ENCODE results near the gene CORIN.

Gene CORIN

DNA sequence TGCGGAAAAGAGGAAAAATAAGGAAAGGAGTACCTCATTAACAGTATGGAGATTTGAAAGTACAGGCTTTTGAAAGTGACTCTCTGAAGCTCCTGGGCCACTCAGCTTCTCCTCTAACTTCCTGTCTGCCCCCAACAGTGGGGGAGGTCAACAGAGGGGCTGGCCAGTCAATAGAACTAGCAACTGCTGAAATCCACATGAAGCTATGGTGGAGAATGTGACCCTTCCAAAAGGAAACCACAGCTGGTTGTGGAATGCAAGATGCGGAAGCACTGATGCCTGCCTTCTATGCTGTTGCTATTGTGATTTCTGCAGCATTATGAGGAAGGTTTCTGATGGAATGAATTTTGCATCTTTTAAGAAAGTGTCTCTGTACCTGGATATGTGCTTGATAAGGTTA is 2.4 kb downstream of the CORIN start:
- no peak for DNase-seq (ENCODE audit: low spot score)

DNA sequence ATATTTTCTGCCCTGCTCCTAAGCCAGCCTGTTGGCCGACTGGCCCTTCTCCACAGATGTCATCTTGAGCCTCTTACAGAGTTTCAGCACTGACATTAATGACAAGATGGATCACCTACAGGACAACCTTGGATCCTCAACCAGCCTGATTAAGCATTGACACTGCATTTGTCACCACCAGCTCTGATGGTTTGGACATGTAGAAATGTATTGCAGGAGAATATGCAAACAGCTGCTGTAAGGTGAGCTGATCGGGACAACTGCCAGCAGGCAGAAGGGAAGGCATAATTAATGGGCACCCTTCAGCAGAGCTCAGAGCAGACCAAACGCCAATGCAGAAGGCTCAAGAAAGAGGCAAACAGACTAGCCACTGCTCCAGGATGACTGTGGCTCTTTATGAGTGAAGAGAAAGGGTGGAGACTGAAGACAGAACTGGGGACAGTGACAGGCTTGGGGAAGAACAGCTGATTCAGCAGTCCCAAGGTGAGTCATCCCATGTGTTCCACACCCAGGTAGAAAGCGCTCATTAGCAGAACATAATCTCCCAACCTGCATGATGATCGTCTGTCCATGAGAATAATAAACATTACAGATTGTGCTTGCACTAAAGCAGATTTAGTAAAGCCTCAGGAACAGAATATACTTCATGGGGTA is 6.7 kb downstream of the CORIN start:
- DNase-seq (ENCODE audit: low spot score), result no peak

DNA sequence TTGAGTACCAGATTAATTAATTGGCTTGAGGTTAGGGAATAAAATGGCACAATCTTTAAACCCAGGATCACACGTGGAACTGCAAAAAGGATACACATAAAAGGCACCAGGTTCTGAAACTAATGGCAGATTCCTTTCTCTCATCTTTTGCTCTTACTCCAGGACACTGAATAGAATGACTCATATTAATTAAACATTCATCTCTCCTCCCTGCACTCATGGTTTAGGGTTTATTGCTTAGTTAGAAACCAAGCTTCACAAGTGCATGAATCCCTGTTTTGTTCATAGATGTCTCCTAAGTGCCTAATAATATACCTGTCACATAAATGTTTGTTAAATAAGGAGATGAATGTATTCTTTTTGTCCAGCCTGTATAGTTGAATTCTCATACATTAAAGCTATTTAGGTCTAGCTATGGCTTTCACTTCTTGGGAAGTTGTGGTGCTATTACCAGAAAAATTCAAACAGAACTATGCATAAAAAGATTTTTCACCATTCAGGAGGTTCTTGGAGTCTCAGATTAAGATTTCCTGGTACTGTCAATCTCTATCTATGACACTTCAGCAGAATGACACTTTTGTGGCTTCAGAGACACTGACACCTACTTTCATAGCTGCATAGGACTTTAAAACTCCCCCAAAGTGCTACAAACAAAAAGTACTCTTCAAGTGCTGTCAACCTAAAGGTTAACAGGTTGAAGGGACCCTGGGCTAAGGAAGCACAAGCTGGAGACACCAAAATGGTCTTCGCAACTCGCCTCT is 7.4 kb downstream of the CORIN start:
- no peak for DNase-seq (ENCODE audit: low spot score)

DNA sequence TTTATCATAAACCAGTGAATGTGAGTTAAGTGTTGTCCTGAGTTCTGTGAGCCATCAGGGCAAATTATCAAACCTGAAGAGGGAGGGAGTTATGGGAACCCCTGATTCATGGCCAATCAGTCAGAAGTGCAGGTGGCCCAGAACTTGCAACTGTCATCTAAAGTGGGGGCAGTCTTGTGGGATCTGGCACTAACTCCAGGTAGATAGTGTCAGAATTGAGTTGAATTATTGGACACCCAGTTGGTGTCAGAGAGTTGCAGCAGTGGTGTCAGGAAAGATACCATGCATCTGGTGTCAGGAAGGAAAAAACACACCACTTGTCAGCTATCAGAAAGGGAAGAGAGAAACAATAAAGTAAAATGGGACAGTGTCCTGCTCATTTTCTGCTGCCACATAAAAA is 8.4 kb downstream of the CORIN start:
- DNase-seq (ENCODE audit: low spot score), result no peak

DNA sequence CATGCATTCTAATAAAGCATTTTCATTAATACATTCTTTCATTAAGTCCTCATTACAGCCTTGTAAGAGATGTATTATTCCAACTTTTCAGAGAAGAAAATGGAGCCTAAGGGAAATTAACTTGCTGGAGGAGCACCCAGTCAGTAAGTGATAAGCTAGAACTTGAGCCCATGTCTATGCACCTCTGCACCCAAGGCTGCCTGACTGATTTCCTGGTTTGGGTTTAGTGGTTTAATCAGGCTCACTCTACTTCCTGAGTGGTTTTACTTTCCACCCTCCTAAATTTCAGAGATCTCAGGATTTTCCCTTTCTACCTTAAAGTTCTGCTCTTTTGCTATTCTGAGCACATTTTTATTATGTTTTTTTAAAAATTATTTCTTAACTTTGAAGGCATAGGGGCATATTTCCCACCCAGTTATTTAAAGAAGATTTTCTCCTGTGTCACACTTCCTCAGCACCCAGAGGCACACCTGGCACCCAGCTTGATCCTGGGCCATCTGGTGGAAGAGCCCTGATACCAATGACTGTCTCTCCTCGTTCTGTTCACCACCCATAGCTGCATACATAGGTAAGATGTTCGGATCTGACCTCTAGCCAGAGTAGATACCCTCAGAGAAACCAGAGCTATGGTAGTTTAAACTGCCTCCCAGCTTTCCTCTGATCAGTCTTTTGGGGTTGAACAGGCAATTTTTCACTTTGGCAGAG is 10.4 kb downstream of the CORIN start:
- no peak for DNase-seq (ENCODE audit: low spot score)

DNA sequence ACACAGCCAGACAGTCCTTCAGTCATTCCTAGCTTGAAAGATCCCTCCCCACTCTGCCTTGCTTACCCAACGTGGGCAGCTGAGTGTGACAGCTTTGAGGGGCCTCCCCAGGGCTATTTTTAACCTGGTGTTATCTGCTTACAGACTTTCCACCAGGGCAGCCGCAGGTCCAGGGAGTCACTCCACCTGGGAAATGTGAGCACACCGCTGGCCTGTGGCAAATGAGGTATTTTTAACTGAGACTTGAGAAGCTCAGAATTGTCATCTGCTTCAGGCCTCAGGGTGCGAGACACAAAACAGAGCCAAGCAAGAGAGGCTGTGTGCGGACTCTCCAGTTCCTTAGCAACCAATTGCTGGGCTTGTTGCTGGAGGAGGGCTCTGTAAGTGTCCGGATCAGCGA is 13.0 kb downstream of the CORIN start:
- DNase-seq (ENCODE audit: low spot score), result no peak

DNA sequence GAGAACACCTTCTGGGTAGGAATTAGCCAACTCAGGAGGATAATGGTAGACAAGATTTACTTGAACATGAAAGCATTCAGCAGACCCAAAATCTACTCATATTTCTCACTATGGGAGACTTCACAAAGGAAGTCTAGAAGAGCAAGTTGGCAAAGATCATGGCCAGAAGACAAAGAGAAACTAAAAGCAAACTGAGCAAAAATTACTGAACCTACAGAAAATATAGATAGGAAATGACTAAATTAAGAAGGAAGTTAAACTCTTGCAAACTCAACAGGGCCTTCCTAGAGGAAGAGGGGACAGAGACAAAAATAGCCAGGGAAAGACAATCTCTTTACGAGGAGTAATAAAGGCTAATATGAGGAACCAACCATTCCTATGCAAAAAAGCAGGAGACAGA is 18.7 kb downstream of the CORIN start:
- no peak for DNase-seq (ENCODE audit: low spot score)

DNA sequence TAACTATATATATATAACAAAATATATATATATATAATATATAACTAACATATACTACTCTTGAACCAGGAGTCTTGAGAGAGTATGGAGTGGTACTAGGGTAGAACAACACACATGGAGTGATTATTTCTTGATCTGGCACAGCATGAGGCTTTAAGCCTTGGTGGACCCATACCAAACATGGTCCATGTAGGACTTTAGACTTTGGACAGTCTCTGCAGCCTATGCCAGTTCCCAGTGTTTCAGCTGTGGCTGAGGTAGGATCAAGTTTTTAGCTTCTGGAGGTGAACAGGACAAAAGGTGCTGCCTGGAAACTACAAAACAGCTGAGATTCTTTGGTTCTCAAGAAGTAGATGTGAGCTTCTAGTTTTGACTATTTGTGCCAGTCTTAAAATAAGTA is 20.6 kb downstream of the CORIN start:
- DNase-seq (ENCODE audit: low spot score), result no peak

DNA sequence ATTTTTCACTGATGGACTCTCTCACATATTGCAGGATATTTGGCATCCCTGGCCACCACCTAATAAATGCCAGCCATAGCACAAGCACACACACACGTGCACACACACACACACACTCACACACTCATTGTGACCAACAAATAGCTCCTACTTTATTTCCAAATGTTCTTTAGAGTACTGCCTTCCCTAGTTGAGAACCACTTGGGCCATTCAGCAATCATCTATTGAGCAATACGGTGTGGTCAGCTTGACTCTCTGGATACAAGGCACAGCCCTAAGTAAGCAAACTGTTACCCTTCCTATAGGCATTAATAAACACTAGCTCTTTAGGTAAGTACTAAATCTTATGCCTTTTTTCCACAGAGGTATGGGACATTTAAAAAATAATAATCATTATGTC is 21.1 kb downstream of the CORIN start:
- no peak for DNase-seq (ENCODE audit: low spot score)

DNA sequence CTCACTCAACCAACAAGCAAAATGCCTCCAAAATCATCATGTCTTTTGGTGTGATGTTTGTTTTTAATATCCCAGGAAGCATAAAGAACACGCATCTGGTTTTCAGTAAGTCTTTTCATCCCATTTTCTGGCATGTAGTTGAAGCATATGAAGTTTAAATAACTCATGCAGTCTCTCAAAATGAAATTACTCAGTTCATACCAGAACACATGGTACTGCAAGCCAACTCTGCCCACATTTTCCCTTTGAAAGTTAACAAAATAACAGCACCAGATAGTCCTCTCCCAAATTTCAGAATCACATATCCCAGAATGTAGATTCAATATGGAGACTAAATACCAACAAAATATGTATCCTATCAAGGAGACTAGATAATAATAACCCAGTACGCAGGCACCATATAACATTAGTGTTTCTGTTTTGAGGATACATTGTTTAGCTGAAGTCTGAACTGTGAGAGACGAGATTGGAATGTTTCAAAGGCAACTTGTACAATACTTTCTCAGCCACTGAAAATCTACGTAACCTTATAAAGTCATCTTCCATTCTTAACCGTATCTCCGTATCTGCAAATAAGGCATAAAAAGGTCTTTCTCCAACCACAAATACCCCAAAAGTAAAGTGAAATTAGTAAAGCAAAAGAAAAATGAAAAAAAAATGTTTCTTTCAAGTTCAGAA is 23.1 kb downstream of the CORIN start:
- DNase-seq (ENCODE audit: low spot score), result no peak

DNA sequence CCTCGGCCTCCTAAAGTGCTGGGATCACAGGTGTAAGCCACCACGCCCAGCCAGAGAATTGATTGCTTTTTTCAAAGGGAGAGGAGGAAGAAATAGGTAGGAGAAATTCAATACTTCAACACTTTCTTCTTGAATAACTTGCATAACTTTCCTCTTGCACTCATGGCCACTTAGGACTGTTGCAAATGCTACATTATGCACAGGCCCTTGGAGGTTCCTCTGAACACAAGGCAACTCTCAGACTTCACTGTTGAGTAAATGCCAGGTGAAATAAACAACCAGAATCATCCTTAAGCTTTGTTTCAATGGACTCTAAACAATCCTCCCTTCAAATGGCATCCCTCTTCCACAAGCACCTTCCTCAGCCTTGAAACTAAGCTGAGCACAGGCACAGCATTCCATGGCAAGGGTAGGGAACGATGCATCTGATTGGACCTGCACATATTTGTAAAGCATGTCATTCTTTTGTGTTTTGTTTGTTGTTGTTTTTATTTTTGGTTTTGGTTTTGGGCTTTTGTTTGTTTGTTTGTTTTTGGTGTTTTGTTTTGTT is 28.1 kb downstream of the CORIN start:
- DNase-seq (ENCODE audit: low spot score), result no peak

DNA sequence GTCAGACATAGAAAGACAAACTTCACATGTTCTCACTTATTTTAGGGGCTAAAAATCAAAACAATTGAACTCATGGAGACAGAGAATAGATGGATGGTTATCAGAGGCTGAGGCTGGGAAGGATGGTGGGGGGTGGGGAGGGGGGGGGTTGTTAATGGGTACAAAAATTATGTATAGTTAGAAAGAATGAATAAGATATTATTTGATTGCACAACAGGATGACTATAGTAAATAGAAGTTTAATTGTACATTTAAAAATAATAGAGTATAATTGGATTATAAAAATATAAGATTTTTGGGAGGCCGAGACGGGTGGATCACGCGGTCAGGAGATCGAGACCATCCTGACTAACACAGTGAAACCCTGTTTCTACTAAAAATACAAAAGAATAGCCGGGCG is 33.3 kb downstream of the CORIN start:
- DNase-seq (ENCODE audit: low spot score), result no peak

DNA sequence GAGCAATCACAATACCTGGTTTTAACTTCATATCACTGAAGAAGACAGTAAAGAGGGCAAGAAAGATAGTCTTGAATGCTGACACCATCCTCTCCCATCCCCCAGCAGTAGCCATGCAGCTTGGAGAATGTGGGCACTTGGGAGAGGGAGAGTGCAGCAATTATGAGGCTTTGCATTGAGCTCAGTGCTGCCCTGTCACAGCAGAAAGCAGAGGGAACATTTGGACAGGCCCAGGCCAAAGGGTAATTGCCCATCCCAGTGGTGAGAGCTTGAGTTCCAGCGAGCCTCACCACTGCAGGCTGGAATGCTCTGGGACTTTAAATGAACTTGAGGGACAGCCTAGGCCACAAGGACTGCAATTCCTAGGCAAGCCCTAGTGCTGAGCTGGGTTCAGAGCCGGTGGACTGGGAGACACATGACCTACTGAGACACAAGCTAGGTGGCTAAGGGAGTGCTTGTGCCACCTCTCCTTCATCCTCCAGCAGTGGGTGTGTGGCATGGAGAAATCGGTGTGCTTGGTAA is 36.3 kb downstream of the CORIN start:
- DNase-seq (ENCODE audit: low spot score), result no peak

DNA sequence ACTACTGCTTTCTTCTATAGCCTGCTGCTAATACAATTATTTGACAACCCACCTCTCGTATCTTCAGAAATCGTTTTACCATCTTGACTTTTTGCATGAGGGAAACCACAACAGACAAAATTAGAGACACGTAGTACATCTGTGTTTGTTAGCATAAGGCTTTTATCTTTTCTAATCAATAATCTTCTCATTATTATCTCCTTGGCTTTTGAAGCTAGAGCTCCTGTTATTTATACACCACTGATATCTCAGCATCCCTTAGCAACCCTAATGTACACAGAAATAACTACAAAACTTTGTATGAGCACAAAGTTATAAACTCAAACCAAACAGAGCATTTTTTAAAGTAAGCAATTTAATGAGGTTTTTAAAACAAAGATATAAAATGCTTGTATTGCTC is 39.7 kb downstream of the CORIN start:
- DNase-seq (ENCODE audit: low spot score), result no peak

DNA sequence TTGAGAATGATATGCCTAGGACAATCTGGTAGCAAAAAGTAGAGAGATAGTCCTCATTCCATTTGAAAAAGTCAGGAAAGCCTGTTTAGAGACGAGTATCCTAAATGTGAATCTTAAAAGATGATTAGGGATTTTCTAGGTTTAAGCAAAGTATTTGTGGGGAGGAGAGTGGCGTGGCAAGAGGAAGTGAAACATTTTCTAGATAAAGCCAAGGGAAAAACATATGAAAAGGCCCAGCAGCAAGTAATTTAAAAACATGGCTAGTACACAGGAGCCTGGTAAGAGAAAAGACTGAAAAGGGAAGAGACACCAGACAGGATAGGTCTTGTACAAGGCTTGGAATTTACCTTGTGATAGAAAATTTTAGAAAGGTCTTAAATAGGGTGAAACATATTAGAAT is 45.9 kb downstream of the CORIN start:
- no peak for DNase-seq (ENCODE audit: low spot score)

DNA sequence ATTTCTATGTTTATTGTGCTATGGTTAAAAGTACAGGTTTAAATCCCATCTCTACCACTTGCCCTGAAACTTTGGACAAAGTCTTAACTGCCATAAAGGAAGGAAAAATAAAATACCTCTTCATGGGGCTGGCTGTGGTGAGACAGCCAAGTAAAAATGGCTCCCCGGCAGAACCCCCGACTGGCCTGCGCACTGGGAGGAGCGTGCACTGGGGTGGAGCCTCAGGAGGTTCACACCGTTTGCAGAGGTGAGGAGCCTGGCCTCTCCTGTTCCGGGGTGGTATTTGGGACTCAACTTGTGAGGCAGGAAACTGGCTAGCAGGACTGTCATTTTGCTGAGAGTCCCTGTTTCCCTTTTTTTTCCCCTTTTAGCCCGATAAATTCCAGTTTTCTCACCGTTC is 47.8 kb downstream of the CORIN start:
- no peak for DNase-seq (ENCODE audit: low spot score)

DNA sequence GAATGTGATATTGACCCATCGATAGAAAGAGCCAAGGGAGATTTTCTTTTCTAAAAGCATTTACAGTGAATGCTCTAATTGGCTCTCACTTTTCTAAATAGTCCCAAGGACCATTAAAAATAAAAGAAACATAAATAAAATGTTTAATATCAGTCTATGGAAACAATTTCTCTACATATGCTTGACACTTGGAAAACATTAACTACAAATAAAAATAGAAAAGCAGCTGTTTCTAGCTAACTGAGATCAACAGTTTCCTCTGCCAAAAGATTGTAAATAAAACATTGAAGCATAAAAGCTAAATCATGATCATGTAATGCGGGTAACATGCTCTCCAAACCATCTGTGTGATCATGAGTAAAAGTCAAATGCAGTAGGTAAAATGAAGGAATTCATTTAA is 49.7 kb downstream of the CORIN start:
- DNase-seq (ENCODE audit: low spot score), result no peak

DNA sequence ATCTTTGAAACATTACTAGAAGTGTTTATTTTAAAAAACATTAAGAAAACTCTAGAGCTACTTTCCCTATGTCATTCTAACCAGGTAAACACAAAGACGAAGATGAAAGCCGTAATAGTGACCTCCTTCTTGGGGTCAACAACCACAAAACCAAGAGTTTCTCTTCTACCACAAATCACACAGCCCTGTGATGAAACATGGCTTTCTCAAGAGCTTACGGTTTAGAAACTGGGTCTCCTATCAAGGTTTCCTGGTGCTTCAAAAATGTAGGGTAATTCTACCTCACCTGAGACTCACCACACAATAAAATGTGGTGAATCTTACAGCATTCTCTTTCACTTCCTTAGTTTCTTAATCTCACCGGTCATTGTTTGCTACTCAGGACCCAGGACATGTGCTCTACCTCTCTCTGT is 50.9 kb downstream of the CORIN start:
- DNase-seq (ENCODE audit: low spot score), result no peak

DNA sequence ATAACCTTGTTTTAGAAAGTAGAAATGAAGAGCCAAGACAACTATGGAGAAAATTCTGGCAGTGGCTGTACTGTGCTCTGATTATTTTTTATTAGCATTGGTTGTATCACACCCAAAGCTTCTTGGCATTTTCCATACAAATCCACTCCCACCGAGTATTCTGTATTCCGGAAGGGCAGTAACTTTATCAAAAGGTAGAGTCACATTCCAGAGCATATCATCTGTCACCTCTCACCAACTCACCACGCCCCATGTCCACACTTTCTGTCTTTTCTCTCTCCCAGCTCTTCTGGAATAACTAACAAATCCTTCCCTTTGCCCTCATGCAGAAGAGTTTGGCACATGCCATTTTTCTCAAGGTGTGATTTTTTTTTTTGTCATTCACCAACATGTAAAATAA is 52.7 kb downstream of the CORIN start:
- no peak for DNase-seq (ENCODE audit: low spot score)

DNA sequence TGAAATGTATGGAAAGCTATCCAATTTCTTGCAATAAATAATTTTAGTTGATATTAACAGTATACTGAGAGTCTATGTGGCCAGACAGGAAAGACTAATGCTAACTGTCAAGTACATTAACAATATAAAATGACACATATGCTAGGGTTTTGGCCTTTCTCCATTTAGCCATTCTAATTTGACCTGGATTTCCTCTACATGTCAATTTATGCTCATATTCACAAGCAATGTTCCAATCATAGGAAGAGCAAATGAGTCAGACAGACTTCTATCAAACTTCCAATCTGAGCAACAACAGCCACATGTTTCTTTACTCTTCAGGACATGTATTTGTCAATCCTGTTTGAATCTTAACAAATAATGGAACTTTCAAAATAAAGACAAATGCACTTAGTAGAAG is 53.6 kb downstream of the CORIN start:
- no peak for DNase-seq (ENCODE audit: low spot score)

DNA sequence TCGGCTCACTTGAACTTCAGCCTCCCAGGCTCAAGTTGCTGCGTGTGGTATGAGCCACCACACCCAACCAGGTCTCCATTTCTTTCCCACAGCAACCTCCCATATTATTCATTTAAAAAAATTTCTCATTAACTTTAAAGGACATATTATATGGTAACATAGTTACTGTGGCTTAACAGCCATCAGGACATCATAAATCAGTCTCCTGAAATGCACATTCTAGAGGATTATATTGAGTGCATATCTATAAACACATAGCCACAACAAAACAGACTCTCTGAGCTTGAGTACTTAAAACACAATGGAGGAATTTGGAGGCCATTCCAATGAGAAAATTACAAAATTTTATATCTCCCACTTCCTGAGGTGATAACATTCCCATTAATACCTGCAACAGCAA is 61.5 kb downstream of the CORIN start:
- DNase-seq (ENCODE audit: low spot score), result no peak

DNA sequence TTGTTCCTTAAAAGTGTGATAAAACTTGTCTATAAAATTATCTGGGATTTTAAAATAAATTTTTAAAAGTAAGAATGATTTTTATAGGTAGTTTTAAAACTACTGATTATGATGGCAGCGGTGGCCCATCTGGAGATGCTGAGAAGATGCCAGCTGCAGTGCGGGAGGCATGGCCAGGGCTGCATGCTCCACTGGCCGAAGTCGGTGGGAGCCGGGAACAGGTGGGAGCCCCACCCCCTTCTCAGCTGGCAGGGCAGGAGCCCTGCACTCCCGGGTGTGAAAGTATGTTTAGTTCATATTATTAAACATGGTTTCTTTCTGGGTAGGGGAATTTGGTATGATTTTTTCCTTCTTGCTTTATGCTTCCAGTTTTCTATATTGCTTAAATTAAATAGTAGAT is 63.8 kb downstream of the CORIN start:
- DNase-seq (ENCODE audit: low spot score), result no peak
